Measurements from ENCODE around the gene RCAN1.

DNA sequence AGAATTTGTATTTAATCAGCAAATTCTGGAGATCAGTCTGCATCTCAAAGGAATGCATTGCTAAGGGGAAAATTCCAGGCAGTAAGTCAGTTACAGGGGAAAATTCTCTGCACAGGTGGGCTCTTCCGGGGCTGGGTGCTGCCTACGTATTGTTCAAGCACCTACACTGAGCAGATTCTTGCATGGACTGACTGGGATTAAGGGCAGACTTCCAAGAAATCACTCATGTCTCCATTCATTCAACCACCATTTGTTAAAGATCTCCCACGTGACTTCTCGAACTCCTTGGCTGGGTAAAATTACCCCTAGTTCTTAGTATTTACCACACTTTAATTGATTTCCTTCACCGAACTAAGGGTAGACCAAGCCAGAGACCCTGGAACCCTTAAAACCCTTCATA is 74.7 kb downstream of the RCAN1 start:
- TF ChIP-seq, protein P1, sequence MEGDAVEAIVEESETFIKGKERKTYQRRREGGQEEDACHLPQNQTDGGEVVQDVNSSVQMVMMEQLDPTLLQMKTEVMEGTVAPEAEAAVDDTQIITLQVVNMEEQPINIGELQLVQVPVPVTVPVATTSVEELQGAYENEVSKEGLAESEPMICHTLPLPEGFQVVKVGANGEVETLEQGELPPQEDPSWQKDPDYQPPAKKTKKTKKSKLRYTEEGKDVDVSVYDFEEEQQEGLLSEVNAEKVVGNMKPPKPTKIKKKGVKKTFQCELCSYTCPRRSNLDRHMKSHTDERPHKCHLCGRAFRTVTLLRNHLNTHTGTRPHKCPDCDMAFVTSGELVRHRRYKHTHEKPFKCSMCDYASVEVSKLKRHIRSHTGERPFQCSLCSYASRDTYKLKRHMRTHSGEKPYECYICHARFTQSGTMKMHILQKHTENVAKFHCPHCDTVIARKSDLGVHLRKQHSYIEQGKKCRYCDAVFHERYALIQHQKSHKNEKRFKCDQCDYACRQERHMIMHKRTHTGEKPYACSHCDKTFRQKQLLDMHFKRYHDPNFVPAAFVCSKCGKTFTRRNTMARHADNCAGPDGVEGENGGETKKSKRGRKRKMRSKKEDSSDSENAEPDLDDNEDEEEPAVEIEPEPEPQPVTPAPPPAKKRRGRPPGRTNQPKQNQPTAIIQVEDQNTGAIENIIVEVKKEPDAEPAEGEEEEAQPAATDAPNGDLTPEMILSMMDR (IDR thresholded peaks at IDR 0.05) = no peak
- no peak for TF ChIP-seq POLR2A (IDR thresholded peaks at IDR 0.05)

Data from testis (tissue), 2 donors.